MCF 10A (cell line): Measurements from ENCODE around the gene SCAPER. TPM values are rescaled to one million over a fixed set of nuclear protein-coding genes. Genes with fewer than 3 reads are reported as not detected.
"Not testable (repeated sequence)": the region's sequence is repeated elsewhere in the genome, so short reads cannot be mapped to it uniquely, and the experiment has no call there.

Source experiments
- BruUV-seq: library from RNA; stranded (reverse); fragments of 400-500 nt; replicated peaks from 2 replicates; lab custom pipeline; 2021; lab: Mats Ljungman, UMichigan
- CTCF ChIA-PET: fragments of 300-600 bp; sonication (Branson Sonifier 250); formaldehyde crosslinking; extraction: SDS; loops from one replicate; lab custom pipeline; 2021; ENCODE audit warnings: antibody characterized with exemption, inconsistent platforms; lab: Yijun Ruan, JAX
- POLR2A ChIA-PET: fragments of 300-600, 350-650 bp; sonication (Branson Sonifier 250); formaldehyde crosslinking; extraction: SDS; loops from one replicate; lab custom pipeline; 2020; ENCODE audit warnings: antibody characterized with exemption, inconsistent platforms; lab: Yijun Ruan, JAX
- DNase-seq: peaks from one replicate; pipeline ENCODE4 v3.0.0-alpha.2; 2018; ENCODE audit not compliant: unreplicated experiment
- H3K27ac Mint-ChIP-seq: one replicate; pipeline ENCODE4 v1.8.0; 2022; ENCODE audit warnings: mild to moderate bottlenecking, low read depth, mixed read lengths; ENCODE audit not compliant: unreplicated experiment
- H3K27me3 Mint-ChIP-seq: one replicate; pipeline ENCODE4 v1.8.0; 2022; ENCODE audit warnings: mixed read lengths; ENCODE audit not compliant: insufficient read depth, unreplicated experiment
- H3K36me3 Mint-ChIP-seq: one replicate; pipeline ENCODE4 v1.8.0; 2022; ENCODE audit warnings: mild to moderate bottlenecking, moderate library complexity, mixed read lengths; ENCODE audit not compliant: insufficient read depth, unreplicated experiment
- H3K4me1 Mint-ChIP-seq: one replicate; pipeline ENCODE4 v1.8.0; 2022; ENCODE audit warnings: mixed read lengths; ENCODE audit not compliant: insufficient read depth, unreplicated experiment
- H3K4me3 Mint-ChIP-seq: one replicate; pipeline ENCODE4 v1.8.0; 2022; ENCODE audit warnings: mild to moderate bottlenecking, moderate library complexity, mixed read lengths; ENCODE audit not compliant: unreplicated experiment
- H3K9me3 Mint-ChIP-seq: one replicate; pipeline ENCODE4 v1.8.0; 2022; ENCODE audit warnings: mixed read lengths; ENCODE audit not compliant: unreplicated experiment
- intact Hi-C: fragments of 100-400 bp; cut with micrococcal nuclease; formaldehyde crosslinking; loops from 2 replicates; pipeline ENCODE4 v1.14.1; 2022
- total RNA-seq: library from RNA; stranded (reverse); gene quantifications from 2 replicates; pipeline ENCODE4 v1.2.3, GENCODE V29; 2022
- TF ChIP-seq, protein P1 (sequence below): fragments of 200-600 bp; IDR thresholded peaks from one replicate; pipeline ENCODE4 v1.8.0; 2022; ENCODE audit warnings: antibody characterized with exemption, mild to moderate bottlenecking; ENCODE audit not compliant: unreplicated experiment

The SCAPER gene
- total RNA-seq, 1 experiment from 2014 or later: 9.5 TPM

DNA sequence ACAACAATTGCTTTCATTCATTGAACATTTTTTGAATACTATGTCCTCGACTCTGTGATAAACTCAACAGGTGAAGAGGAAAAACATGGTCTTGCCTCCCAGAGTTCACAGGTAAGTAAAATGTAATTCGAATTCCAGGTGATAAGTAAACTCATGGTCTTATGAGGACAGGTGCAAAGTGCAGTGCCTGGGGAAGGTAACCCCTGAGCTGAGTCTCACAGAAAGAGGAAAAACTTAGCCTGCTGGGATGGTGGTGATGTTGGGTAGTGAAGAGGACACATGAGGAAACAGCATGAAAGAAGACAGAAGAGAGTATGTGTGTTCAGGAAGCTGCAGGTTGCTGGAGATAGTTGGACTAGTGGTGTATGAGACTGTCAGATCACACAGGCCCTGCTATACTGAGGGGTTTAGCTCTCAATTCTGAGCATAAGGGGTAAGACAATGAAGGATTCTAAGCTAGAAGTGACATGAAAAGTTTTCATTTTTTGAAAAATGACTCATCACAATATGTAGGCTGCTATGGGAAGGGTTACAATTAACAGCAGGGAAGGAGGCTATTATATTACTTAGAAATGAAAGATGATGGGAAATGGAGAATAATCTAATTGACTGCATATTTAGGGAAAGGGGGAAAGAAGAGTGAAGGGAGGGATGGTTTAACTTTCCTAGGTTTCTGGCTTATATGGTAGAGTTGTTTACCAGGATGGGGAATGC is 457.3 kb downstream of the SCAPER start:
- Mint-ChIP-seq H3K27ac (no peak overlapping the region), H3K4me3 (no peak overlapping the region), H3K36me3 (no peaks in the 10 kb centered on the region), H3K27me3 (no peaks in the 10 kb centered on the region), H3K4me1 (no peaks in the 10 kb centered on the region), H3K9me3 (no peaks in the 10 kb centered on the region)
- TF ChIP-seq, protein P1, sequence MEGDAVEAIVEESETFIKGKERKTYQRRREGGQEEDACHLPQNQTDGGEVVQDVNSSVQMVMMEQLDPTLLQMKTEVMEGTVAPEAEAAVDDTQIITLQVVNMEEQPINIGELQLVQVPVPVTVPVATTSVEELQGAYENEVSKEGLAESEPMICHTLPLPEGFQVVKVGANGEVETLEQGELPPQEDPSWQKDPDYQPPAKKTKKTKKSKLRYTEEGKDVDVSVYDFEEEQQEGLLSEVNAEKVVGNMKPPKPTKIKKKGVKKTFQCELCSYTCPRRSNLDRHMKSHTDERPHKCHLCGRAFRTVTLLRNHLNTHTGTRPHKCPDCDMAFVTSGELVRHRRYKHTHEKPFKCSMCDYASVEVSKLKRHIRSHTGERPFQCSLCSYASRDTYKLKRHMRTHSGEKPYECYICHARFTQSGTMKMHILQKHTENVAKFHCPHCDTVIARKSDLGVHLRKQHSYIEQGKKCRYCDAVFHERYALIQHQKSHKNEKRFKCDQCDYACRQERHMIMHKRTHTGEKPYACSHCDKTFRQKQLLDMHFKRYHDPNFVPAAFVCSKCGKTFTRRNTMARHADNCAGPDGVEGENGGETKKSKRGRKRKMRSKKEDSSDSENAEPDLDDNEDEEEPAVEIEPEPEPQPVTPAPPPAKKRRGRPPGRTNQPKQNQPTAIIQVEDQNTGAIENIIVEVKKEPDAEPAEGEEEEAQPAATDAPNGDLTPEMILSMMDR: no peak
- intact Hi-C loops: no loop called here
- ChIA-PET POLR2A (interaction anchor here (0.7 kb wide), 1 partner anchor 12 kb away, joined by 3 read pairs; no protein-coding TSS in a partner anchor), CTCF (interaction anchor here (0.6 to 0.9 kb wide), 3 partner anchors 18 to 336 kb away, joined by 3 read pairs; no protein-coding TSS in a partner anchor)
- no TSS peak for BruUV-seq
- no peak for DNase-seq

DNA sequence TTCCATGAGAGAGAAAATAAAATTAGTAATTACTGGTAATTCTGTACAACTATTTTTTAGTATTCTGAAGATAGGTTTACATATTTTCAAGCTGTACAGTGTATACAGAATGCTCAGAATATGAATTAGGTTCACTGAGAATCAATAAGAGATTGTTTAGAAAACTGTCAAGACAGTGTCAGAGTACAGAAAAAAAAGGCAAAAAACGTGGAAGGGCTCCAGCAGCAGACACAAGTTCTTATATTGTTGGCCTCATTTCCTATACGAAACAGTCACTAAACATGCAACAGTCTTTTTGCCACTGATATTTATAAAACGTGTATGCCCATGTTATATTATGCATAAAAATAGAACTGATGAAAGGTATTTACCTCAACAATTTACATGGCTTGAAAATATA is 464.7 kb downstream of the SCAPER start:
- Mint-ChIP-seq H3K36me3 (no peaks in the 10 kb centered on the region), H3K27ac (no peak overlapping the region), H3K4me3 (no peak overlapping the region), H3K4me1 (no peaks in the 10 kb centered on the region), H3K9me3 (no peaks in the 10 kb centered on the region), H3K27me3 (no peaks in the 10 kb centered on the region)
- no TSS peak for BruUV-seq
- TF ChIP-seq, protein P1: no peak
- no peak for DNase-seq
- ChIA-PET POLR2A (no interaction called here), CTCF (no interaction called here)
- intact Hi-C loops: no loop called here

DNA sequence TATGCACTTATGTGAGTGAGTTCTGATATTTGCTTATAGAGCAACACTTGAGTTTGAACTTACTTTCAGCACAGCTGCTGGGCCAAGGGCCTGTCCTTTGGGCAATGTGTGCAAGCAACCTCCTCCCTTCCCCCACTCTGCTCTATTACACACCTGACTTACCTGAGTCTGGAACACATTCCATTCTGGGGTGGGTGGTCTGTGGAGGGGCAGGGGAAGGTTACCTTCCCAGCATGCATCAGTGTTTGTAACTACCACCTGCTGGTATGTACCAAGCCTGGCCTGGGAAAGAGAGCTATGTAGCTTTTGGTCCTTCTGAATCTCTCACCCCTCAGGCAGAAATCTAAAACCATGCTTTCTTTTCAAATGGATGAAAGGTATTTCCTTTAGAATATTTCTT is 465.6 kb downstream of the SCAPER start:
- Mint-ChIP-seq H3K4me1 (no peaks in the 10 kb centered on the region), H3K4me3 (no peak overlapping the region), H3K27me3 (no peaks in the 10 kb centered on the region), H3K27ac (no peak overlapping the region), H3K9me3 (no peaks in the 10 kb centered on the region), H3K36me3 (no peaks in the 10 kb centered on the region)
- POLR2A ChIA-PET: no interaction called here
- intact Hi-C loops: no loop called here
- no TSS peak for BruUV-seq
- CTCF ChIA-PET: interaction anchor here (0.6 kb wide), 1 partner anchor 187 kb away, joined by 5 read pairs; no protein-coding TSS in a partner anchor
- no peak for DNase-seq
- TF ChIP-seq, protein P1: no peak

DNA sequence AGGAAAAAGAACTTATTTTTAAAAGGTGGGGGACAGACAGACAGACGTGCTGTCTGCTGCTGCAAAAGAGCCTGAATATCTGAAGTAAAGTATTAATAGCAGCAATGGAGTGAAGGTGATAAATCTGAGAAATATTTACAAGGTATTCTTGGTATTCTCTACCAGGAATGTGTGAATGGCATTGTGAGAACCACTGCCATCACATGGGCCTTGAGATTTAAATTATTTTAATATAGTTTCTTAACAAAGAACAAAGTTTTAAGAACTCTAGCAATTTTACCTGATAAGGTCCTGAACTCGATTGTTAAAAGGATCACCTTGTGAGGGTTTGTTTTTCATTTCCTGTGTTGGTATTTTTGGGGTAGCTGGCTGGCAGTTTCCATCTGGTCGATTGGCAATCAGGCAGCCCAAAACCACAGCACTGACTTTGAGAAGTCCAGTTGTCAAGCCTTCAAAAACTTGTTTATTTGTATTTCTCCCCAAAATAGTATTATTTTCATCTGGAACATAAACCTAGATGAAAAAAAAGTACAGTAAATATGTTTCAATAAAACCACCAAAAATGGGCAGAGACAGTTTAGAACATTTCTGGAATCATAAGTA is 471.2 kb downstream of the SCAPER start:
- H3K36me3 Mint-ChIP-seq: no peaks in the 10 kb centered on the region
- peak overlapping the region; percentile 71 for H3K27ac Mint-ChIP-seq
- no TSS peak for BruUV-seq
- POLR2A ChIA-PET: no interaction called here
- no peaks in the 10 kb centered on the region for H3K9me3 Mint-ChIP-seq
- TF ChIP-seq, protein P1: no peak
- peaks cover 6% of the 10 kb centered on the region for H3K4me1 Mint-ChIP-seq
- no peak for DNase-seq
- intact Hi-C loops: no loop called here
- H3K4me3 Mint-ChIP-seq: no peak overlapping the region
- CTCF ChIA-PET: interaction anchor here (0.6 to 0.8 kb wide), 2 partner anchors 208 to 1802 kb away, joined by 4 read pairs; no protein-coding TSS in a partner anchor
- no peaks in the 10 kb centered on the region for H3K27me3 Mint-ChIP-seq

DNA sequence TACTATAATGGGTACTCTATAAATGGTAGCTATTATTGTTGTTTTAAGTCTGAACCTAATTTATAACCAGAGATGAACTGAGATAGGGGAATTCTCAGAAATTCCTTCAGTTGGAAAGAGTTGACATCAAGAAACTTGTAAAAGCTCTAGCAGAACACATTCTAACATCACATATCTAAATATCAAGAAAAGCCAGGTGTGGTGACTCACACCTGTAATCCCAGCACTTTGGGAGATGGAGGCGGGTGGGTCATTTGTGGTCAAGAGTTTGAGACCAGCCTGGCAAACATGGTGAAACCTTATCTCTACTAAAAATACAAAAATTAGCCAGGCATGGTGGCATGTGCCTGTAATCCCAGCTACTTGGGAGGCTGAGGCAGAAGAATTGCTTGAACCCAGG is 472.1 kb downstream of the SCAPER start:
- DNase-seq, H3K36me3 Mint-ChIP-seq, H3K27me3 Mint-ChIP-seq, H3K4me3 Mint-ChIP-seq, intact Hi-C loops, H3K4me1 Mint-ChIP-seq, H3K9me3 Mint-ChIP-seq, H3K27ac Mint-ChIP-seq, CTCF ChIA-PET, BruUV-seq: not testable (repeated sequence)
- POLR2A ChIA-PET: interaction anchor here (0.9 kb wide), 1 partner anchor 14 kb away, joined by 3 read pairs; no protein-coding TSS in a partner anchor
